Measurements from ENCODE around the gene EXOC6B. TPM values are rescaled to one million over a fixed set of nuclear protein-coding genes. Genes with fewer than 3 reads are reported as not detected.

Gene EXOC6B
- total and polyA plus RNA-seq, 10 of the 15 experiments (the other 5 are each of a cell fraction or from before 2014, with no cell fraction given) = 0.23 to 2.2 (median 1.2) TPM

GRCh38 chr2:72183466-72183865 is 642.4 kb downstream of the EXOC6B start:
- RAD21 ChIA-PET (ENCODE audit: unreplicated experiment) = no interaction called here
- no TSS peak for BruUV-seq (replicated peaks)
- no peak overlapping the region for H3K9ac ChIP-seq (ENCODE audit: control insufficient read depth, insufficient read depth, low read length)
- no peak overlapping the region for H3K4me3 ChIP-seq
- H3K9me3 ChIP-seq (replicated peaks; ENCODE audit: control insufficient read depth, insufficient read depth, low read length) = no peaks in the 10 kb centered on the region; the same call in 2 of the 3 replicates
- no peaks in the 10 kb centered on the region for H3K36me3 ChIP-seq (ENCODE audit: control insufficient read depth in 2 of 2, insufficient read depth in 2 of 2, low read length in 1 of 2)
- FAIRE-seq (no peak), ATAC-seq (no peak), DNase-seq (ENCODE audit: low read depth, low spot score) (no peak)
- H4K20me1 ChIP-seq (ENCODE audit: control insufficient read depth, insufficient read depth) = no peaks in the 10 kb centered on the region
- no peaks in the 10 kb centered on the region for H3K79me2 ChIP-seq (ENCODE audit: control insufficient read depth, insufficient read depth, low read length)
- POLR2A ChIA-PET = no interaction called here
- H3K27me3 ChIP-seq (replicated peaks in 1 of 2; ENCODE audit: control insufficient read depth in 2 of 2, insufficient read depth in 2 of 2, low read length in 1 of 2) = no peaks in the 10 kb centered on the region
- no peak overlapping the region for H3K4me2 ChIP-seq (ENCODE audit: control insufficient read depth, insufficient read depth)
- TF ChIP-seq NR2C1 (IDR thresholded peaks at IDR 0.05) = no peak
- no peak for TF ChIP-seq RB1 (IDR thresholded peaks at IDR 0.05; ENCODE audit: borderline replicate concordance)
- no peak for TF ChIP-seq NFXL1 (IDR thresholded peaks at IDR 0.05; ENCODE audit: borderline replicate concordance)
- no peak for TF ChIP-seq CEBPB (IDR thresholded peaks at IDR 0.05; ENCODE audit: borderline replicate concordance in 1 of 2, low read depth in 2 of 2, low read length in 2 of 2)
- TF ChIP-seq EZH2 (IDR thresholded peaks at IDR 0.05; ENCODE audit: borderline replicate concordance, control insufficient read depth, low read depth, low read length) = no peak
- CTCF ChIA-PET = no interaction called here
- no peaks in the 10 kb centered on the region for H3K4me1 ChIP-seq (ENCODE audit: control insufficient read depth, insufficient read depth, low read length)
- SMC1A ChIA-PET (ENCODE audit: uncharacterized antibody, unreplicated experiment) = no interaction called here
- intact Hi-C loops (cut with micrococcal nuclease; ENCODE audit: unreplicated experiment) (no loop called here), in situ Hi-C loops (cut with MboI) (no loop called here)
- no peak overlapping the region for H2AFZ ChIP-seq (ENCODE audit: control insufficient read depth, low read depth, low read length)
- H3K27ac ChIP-seq (ENCODE audit: control insufficient read depth, insufficient read depth) = no peak overlapping the region
- WGBS (ENCODE audit: insufficient coverage, insufficient replicate concordance, low lambda C conversion rate, missing lambda C conversion rate) = 38% methylated on average over 2 of the region's 2 CpGs

GRCh38 chr2:72183016-72183415 is 642.8 kb downstream of the EXOC6B start:
- no peak for FAIRE-seq
- H3K4me2 ChIP-seq (ENCODE audit: control insufficient read depth, insufficient read depth) = no peak overlapping the region
- H3K9ac ChIP-seq (ENCODE audit: control insufficient read depth, insufficient read depth, low read length) = no peak overlapping the region
- H3K4me3 ChIP-seq = no peak overlapping the region
- H3K79me2 ChIP-seq (ENCODE audit: control insufficient read depth, insufficient read depth, low read length) = no peaks in the 10 kb centered on the region
- in situ Hi-C loops (cut with MboI) = no loop called here
- ChIA-PET POLR2A (no interaction called here), RAD21 (ENCODE audit: unreplicated experiment) (no interaction called here), SMC1A (ENCODE audit: uncharacterized antibody, unreplicated experiment) (no interaction called here), CTCF (no interaction called here)
- H3K36me3 ChIP-seq (ENCODE audit: control insufficient read depth in 2 of 2, insufficient read depth in 2 of 2, low read length in 1 of 2) = no peaks in the 10 kb centered on the region
- BruUV-seq (replicated peaks) = no TSS peak
- H3K27me3 ChIP-seq (replicated peaks in 1 of 2; ENCODE audit: control insufficient read depth in 2 of 2, insufficient read depth in 2 of 2, low read length in 1 of 2) = no peaks in the 10 kb centered on the region
- H3K27ac ChIP-seq (ENCODE audit: control insufficient read depth, insufficient read depth) = no peak overlapping the region
- H3K4me1 ChIP-seq (ENCODE audit: control insufficient read depth, insufficient read depth, low read length) = no peaks in the 10 kb centered on the region
- H3K9me3 ChIP-seq (replicated peaks; ENCODE audit: control insufficient read depth, insufficient read depth, low read length) = no peaks in the 10 kb centered on the region; the same call in 2 of the 3 replicates
- no peak overlapping the region for H2AFZ ChIP-seq (ENCODE audit: control insufficient read depth, low read depth, low read length)
- intact Hi-C loops (cut with micrococcal nuclease; ENCODE audit: unreplicated experiment) = no loop called here
- no peak for ATAC-seq
- no peak for DNase-seq (ENCODE audit: low read depth, low spot score)
- no peaks in the 10 kb centered on the region for H4K20me1 ChIP-seq (ENCODE audit: control insufficient read depth, insufficient read depth)
- no peak for TF ChIP-seq ETV6 (conservative IDR thresholded peaks at IDR 0.05 in 1 of 2, IDR thresholded peaks at IDR 0.05 in 1 of 2; ENCODE audit: borderline replicate concordance in 1 of 2, low read depth in 1 of 2)
- no peak for TF ChIP-seq MXI1 (IDR thresholded peaks at IDR 0.05; ENCODE audit: low read depth, low read length)
- TF ChIP-seq PKNOX1 (IDR thresholded peaks at IDR 0.05) = no peak
- no peak for TF ChIP-seq RUNX3 (IDR thresholded peaks at IDR 0.05; ENCODE audit: low read length)
- no peak for TF ChIP-seq TCF7 (IDR thresholded peaks at IDR 0.05; ENCODE audit: borderline replicate concordance)
- TF ChIP-seq TAF1 (IDR thresholded peaks at IDR 0.05; ENCODE audit: borderline replicate concordance, low read depth, low read length) = no peak
- TF ChIP-seq BCL3 (IDR thresholded peaks at IDR 0.05; ENCODE audit: borderline replicate concordance, insufficient read depth, low read depth, low read length, poor library complexity, severe bottlenecking) = no peak
- TF ChIP-seq IKZF1 (conservative IDR thresholded peaks at IDR 0.05) = no peak
- no peak for TF ChIP-seq SMAD5 (IDR thresholded peaks at IDR 0.05; ENCODE audit: low read depth)
- no peak for TF ChIP-seq MTA2 (IDR thresholded peaks at IDR 0.05; ENCODE audit: low read depth)
- no peak for TF ChIP-seq PBX3 (IDR thresholded peaks at IDR 0.05; ENCODE audit: insufficient replicate concordance, low read depth, low read length)

Measured in GM12878 (cell line).